HG03457 (cell line): ENCODE data around the gene PIK3R1.

Experiments used
- ATAC-seq: cut with Tn5 transposase; IDR thresholded peaks from one replicate; pipeline ENCODE4 v1.9.1; 2021; ENCODE audit warnings: moderate number of reproducible peaks; ENCODE audit not compliant: unreplicated experiment

Gene PIK3R1

GRCh38 chr5:68268852-68269130 lies 53.2 kb downstream of the PIK3R1 start:
- no peak for ATAC-seq

DNA sequence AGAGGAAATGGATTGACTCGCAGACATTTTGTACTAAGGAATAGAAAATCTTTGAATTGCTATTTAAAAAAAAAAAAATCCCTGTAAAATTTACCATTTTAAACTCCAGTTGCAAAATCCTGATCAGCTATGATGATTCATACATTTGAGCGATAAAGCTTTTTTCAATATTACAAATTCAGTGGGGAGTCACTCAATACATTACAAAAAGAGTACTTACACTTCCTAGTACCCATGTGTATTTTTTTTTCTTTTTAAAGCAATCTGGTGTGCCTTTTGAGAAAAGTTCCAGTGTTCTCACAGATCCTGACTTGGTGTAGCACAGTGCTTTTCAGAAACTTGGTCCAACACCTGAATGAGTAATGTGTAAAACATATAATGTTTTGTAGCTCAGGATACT lies 54.3 kb downstream of the PIK3R1 start:
- ATAC-seq, result no peak

DNA sequence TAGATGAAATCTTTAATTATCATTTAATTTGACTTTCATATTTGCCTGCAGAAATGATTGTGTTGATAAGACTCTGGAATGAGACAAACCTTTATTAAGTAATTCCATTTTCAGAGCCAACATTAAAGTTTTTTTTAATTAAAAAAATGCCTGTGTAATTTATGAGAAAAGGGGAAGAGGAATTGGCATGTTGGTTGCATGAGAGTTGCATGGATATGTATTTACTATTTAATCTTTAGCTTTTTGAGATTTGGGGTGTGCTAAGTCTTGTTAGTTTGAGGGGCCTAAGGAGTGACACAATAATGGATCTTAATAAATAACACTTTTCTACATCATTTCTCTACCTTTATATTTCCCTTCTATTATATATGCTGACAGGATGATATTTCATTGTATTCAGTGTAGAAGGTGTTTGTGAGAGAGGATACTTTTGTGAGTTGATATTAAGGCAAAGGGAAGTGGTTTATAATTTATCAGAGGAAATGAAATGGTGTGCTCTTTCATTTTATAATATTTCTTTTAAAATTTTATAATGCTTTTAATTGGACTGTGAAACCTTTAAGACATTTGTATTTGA lies 54.9 kb downstream of the PIK3R1 start:
- no peak for ATAC-seq

- ATAC-seq, result no peak
Measured at GRCh38 chr5:68271124-68271523, 55.6 kb downstream of the PIK3R1 start.

DNA sequence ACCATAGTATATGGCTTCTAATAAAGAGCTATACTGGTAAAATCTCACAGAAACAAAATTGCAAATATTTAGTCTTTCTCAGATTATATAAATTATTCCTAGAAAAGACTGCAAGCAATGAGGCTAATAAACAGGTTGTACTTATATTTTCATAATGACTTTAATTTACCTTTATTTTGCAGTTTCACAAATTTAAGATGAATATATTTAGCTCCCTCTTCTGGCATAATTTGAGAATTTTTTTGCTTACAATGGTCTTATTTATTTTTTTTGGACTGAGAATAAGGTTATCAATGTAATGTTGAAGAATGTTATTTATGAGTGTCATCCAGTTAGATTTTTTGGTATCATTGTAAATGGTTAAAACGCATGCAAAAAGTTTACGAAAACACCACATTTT lies 56.7 kb downstream of the PIK3R1 start:
- no peak for ATAC-seq

DNA sequence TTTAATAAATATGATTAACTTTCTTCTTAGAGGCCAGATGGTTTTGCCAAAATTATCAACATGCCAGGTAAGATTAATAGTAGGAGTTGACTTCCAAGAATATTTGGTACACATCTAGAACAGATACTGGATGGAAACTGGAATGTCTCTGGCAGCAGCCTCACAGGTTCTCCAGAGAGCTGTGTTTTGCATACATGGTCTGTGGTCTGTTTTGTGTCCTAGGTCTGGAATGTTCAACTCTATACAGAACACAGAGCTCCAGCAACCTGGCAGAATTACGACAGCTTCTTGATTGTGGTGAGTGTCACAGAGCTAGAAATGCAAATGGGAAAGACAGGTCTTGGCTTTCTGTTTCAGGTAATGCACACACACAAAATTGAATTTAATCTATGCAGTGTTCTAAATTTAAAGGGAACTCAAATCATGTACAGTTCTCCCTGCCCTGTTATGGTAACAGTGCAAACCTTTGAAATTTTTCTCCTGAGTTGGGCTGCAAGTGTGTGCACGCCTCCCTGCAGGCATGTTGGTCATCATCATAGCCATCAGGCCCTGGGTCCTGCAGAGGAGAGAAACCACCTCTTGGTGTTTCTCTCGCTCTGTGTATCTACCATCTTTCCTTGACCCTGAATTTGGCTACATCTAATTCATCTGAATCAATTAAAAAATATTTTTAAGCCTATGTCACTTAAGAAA lies 58.3 kb downstream of the PIK3R1 start:
- no peak for ATAC-seq

DNA sequence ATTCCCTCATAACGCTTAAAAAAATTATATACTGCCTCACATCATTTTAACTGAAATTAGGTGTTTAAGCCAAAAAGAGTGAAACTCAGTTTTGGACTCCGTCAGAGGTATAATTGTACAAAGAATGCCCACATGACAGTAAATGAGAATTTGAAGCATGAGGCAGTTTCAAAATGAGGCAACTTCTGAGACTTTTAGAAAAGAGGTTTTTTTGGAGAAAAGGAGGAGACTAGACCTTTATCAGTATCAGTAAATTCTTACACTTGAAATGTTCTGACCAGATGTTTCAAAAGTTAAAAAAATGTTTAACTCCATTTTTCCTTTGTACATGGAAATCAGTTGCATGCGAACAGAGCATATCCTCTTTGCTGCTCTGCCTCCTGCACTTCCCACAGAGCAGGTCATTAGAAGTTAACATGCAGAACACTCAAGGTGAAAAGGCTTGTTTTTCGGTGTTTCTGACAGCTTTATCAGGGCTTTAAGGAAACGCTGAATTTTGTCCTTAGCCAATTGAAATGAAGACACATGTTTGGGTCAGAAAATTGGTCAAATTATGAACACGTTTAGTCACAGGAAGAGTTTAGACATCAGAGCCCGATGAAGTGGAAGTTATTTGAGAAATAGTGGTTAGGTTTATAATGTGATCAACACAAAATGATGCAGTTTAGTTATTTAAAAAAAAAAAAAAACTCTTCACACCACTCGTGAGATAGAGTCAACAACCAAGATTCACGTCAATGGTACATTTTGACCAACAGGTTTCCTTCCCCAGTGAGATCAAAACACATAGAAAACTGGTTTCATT lies 59.5 kb downstream of the PIK3R1 start:
- ATAC-seq, result no peak

DNA sequence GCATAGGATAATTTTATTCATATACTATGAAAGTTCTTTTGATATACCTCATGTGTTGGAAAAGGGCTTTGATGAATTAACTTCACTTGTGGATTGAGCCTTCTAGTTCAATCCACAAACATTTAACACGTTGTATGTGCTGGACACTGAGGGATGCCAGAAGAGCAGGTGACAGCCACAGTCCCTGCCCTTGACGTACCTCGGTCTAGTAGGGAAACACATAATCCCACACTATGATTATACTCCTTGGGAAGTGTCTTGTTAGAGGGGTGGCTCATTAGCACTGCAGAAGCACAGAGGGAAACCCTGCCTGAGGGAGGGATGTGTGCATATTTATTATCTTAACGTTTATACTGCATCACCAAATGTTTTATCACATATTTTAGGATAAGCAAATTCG lies 61.2 kb downstream of the PIK3R1 start:
- ATAC-seq, result no peak

GRCh38 chr5:68277431-68277830 lies 61.9 kb downstream of the PIK3R1 start:
- no peak for ATAC-seq

DNA sequence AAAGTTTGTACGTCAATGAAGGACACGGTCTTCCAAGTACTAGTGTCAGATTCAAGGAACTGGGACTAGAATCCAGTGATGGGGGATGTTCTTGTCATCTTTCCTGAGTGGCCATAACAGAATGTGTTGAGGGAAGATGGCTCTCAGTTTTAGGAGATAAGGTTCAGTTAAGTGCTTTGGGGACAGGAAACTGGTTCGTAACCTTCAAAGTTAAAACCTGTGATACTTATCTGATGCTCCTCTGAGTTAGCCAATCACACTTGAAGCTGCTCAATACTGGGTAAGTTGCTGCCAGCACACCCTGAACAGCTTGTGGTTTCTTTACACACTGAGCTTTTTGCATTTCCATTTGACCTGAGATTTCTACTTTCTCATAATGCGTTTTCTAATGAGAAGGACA lies 64.4 kb downstream of the PIK3R1 start:
- no peak for ATAC-seq

- no peak for ATAC-seq
Measured at GRCh38 chr5:68282001-68282400, 66.4 kb downstream of the PIK3R1 start.

DNA sequence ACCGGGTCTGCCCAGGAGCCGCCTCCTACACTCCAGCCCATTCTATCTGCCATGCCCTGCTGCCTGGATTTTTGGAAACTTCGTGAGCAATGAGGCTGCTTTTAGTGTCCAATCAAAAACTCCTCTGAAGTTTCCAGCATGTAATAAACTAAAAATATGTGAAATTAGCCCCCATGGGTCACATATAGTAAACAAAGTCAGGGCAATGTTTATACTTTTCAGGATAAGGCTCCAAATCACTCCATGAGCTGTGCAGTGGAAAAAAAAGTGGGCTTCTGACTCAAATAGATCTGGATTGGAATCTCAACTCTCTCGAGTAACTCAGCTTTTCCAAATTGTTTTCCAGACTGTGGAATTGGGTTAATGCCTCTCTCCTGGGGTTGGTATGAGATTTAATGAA lies 68.2 kb downstream of the PIK3R1 start:
- no peak for ATAC-seq

GRCh38 chr5:68285075-68285840 lies 69.7 kb downstream of the PIK3R1 start:
- no peak for ATAC-seq

GRCh38 chr5:68285851-68286611 lies 70.5 kb downstream of the PIK3R1 start:
- ATAC-seq, result no peak

DNA sequence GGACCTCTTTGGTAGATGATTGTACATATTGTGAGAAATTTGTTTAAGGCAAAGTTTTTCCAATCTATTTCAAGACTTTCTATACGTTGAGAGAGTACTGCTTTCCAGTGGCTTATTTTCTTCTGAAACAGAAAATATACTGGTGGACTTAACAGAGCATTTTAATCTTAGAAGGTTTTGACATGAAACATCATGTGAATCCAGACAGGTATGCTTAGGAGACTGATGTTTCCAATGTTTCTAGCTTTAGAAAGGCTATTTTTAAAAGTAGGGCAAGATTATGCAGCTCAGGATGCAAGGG lies 71.0 kb downstream of the PIK3R1 start:
- ATAC-seq, result no peak

DNA sequence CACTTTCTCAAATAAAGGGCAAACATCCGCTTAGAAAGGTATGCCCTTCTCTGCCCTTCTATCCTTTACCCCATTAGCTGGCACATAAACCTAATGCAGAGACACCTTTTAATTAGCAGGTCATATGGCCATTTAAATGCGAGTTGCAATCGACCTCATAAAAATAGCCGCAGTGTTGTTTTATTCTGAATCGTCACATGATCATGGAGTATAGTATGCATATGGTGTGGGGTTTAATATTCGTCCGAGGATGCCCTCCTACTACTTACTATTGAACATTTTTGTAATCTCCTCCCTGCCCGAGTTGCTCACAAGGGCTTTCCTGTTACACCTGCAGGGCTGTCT lies 72.0 kb downstream of the PIK3R1 start:
- no peak for ATAC-seq

GRCh38 chr5:68287976-68288706 lies 72.6 kb downstream of the PIK3R1 start:
- ATAC-seq, result peak; percentile 59

GRCh38 chr5:68288707-68289134 lies 73.2 kb downstream of the PIK3R1 start:
- ATAC-seq, result no peak

DNA sequence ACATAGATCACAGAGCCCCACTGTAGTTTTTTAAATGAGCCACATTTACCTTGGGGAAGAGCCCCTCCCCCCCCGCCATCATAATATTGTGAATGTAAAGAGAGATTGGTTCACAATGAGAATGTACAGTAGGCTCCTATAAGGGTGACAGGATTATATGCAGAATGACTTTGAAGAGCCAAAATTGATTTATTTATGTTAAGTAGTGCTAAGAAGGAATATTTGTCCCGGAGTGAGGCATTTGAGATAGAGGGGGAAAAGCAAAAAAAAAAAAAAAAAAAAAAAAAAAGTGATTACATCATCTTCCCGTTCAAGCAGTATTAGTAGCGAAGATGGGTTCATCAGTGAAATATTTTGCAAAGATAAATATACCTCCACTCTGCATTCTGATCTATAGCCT lies 73.9 kb downstream of the PIK3R1 start:
- no peak for ATAC-seq

GRCh38 chr5:68290260-68290674 lies 74.7 kb downstream of the PIK3R1 start:
- ATAC-seq, result no peak

GRCh38 chr5:68290847-68291246 lies 75.3 kb downstream of the PIK3R1 start:
- no peak for ATAC-seq
